Measurements from ENCODE around the gene TTLL11. TPM values are rescaled to one million over a fixed set of nuclear protein-coding genes. Genes with fewer than 3 reads are reported as not detected.

Gene TTLL11
- total RNA-seq, 4 donors from 2014 or later: 12.3 to 20.5 (median 15.3) TPM

DNA sequence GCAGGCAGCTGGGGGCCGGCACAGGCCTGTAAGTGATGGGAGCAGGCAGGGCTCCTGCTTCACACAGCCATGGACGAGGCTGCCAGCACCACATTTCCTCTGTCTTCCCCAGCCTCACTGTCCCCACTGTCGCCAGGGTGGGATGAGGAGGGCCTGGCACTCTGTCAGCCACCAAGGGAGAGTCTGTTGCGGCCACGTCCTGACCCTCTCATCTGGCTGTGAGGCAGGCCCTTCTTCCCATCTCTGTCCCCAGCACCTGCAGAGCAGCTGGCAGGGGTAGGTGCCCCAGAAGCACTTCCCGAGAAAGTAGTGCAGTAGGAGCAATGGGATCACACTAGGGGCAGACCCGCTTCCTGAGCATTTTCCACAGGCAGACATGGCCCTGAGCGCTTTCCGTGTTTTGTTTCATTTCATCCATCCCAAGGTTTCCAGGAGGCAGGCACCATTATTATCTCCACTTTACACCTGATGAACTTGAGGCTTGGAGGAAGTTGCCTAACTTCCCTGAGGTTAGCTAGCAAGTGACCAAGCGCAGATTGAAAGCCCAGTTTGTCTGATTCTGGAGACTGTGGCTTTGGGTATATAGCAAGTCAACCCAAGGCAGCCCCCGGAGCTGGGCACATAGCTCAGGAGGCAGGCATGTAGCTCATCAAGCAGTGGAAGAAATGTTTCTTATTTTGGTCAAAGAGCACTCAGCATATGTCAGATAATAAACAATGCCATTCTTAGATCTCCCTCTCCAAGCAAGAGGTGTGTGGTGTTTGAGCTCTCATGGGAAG, 239.3 kb downstream of the TTLL11 start:
- H3K27ac ChIP-seq: peak overlapping the region in 3 of 4 donors; percentile 61 to 71 (median 63)

DNA sequence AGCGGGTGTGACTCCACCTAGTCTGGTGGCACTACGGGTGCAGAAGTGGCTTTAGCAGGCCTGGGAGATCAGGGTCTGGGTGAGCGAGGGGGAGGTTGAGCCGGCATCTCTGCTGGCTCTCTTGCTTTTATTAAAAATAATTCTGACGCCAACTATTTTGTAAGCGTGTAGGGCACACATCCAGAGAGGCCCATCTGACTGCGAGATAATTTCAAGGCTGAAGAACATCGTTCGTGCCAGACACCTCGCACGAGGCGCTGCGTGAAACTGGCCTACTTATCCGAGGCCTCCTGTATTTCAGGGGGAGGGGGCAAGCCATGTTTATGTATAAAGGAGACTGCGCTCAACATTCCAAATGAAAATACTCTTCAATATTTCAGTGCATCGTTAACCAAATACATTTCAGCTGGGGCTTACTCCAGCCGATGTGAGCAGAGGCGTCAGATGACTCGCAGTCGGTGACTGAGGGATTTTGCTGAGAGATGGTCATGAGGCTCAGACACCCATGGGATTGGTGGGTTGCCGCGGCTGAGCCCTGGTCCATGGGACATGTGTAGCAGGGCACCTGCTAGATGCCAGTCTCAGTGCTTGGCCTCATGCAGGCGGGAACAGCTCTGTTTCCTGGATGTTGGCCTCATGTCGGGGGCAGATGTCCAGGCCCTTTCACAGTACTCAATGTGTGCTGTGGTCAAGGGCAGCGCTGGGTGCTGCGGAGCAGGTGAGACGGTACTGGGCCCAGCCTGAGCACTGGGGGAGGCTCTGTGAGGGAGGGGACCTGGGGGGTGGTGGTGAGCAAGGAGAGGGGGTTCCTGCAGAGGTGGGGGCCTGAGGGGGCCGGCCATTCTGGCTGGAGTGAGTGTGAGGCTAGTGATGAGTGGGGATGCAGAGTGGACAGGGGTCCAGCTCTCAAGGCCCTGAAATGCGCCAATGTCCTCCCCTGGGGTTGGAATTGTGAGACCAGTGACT, 240.2 kb downstream of the TTLL11 start:
- in situ Hi-C loops (cut with MboI; ENCODE audit: low sequenced_read_pairs in 4 of 4): no loop called here
- TF ChIP-seq, protein P1, sequence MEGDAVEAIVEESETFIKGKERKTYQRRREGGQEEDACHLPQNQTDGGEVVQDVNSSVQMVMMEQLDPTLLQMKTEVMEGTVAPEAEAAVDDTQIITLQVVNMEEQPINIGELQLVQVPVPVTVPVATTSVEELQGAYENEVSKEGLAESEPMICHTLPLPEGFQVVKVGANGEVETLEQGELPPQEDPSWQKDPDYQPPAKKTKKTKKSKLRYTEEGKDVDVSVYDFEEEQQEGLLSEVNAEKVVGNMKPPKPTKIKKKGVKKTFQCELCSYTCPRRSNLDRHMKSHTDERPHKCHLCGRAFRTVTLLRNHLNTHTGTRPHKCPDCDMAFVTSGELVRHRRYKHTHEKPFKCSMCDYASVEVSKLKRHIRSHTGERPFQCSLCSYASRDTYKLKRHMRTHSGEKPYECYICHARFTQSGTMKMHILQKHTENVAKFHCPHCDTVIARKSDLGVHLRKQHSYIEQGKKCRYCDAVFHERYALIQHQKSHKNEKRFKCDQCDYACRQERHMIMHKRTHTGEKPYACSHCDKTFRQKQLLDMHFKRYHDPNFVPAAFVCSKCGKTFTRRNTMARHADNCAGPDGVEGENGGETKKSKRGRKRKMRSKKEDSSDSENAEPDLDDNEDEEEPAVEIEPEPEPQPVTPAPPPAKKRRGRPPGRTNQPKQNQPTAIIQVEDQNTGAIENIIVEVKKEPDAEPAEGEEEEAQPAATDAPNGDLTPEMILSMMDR (IDR thresholded peaks at IDR 0.05 in 4 of 5, conservative IDR thresholded peaks at IDR 0.05 in 1 of 5): no peak
- TF ChIP-seq POLR2A (IDR thresholded peaks at IDR 0.05): peak in 1 of 2 donors; percentile 20
- intact Hi-C loops (cut with DNase I; ENCODE audit: low total_unique reads): loop anchor here (1.0 kb wide), 1 partner anchor 82 kb away; no protein-coding TSS in a partner anchor
- peak; percentile 77 to 87 for ATAC-seq
- Histone ChIP-seq H3K27me3 (no peaks in the 10 kb centered on the region), H3K27ac (peak overlapping the region; percentile 23 to 71 (median 62)), H3K4me3 (no peak overlapping the region), H3K9me3 (no peaks in the 10 kb centered on the region), H3K4me1 (peaks cover 11 to 14% of the 10 kb centered on the region in 2 donors), H3K36me3 (no peaks in the 10 kb centered on the region)
- DNase-seq: peak; percentile 52 to 73

More for the DNA sequence above, 239.3 kb downstream of the TTLL11 start:
- intact Hi-C loops (cut with DNase I; ENCODE audit: low total_unique reads) (loop anchor here (1.0 kb wide), 1 partner anchor 83 kb away; no protein-coding TSS in a partner anchor), in situ Hi-C loops (cut with MboI; ENCODE audit: low sequenced_read_pairs in 4 of 4) (no loop called here)
- no peaks in the 10 kb centered on the region for H3K27me3 ChIP-seq
- no peak for ATAC-seq
- no peaks in the 10 kb centered on the region for H3K9me3 ChIP-seq
- no peaks in the 10 kb centered on the region for H3K36me3 ChIP-seq
- DNase-seq: no peak
- H3K4me3 ChIP-seq: no peak overlapping the region
- TF ChIP-seq, protein P1 (IDR thresholded peaks at IDR 0.05 in 4 of 5, conservative IDR thresholded peaks at IDR 0.05 in 1 of 5): no peak
- TF ChIP-seq POLR2A (IDR thresholded peaks at IDR 0.05): no peak
- H3K4me1 ChIP-seq: peaks cover 11 to 14% of the 10 kb centered on the region in 2 donors

DNA sequence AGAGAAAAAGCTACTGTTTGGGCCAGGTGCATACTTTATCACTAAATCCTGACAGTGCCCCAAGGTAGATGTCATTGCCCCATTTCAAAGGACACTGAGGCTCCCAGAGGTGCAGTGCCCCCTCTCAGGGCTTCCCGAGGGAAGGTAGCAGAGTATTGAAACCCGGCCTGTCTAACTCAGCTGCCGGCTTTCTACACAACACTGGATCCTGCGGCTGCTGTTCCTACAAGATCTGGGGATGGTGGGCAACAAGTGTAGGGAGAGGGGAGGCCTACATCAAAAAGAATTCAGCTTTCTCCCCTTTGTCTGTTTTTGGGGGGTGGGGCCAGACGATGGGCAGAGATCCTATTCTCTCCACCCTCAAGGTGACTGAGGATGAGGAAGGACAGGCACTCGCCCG, 240.9 kb downstream of the TTLL11 start:
- TF ChIP-seq, protein P1 (IDR thresholded peaks at IDR 0.05 in 4 of 5, conservative IDR thresholded peaks at IDR 0.05 in 1 of 5): no peak
- no peak for TF ChIP-seq POLR2A (IDR thresholded peaks at IDR 0.05)
- ATAC-seq: no peak
- Histone ChIP-seq H3K27me3 (no peaks in the 10 kb centered on the region), H3K9me3 (no peaks in the 10 kb centered on the region), H3K4me1 (peaks cover 11 to 14% of the 10 kb centered on the region in 2 donors), H3K27ac (peak overlapping the region; percentile 23 to 71 (median 62)), H3K4me3 (no peak overlapping the region), H3K36me3 (no peaks in the 10 kb centered on the region)
- no peak for DNase-seq
- in situ Hi-C loops (cut with MboI; ENCODE audit: low sequenced_read_pairs in 4 of 4) (no loop called here), intact Hi-C loops (cut with DNase I; ENCODE audit: low total_unique reads) (no loop called here)

DNA sequence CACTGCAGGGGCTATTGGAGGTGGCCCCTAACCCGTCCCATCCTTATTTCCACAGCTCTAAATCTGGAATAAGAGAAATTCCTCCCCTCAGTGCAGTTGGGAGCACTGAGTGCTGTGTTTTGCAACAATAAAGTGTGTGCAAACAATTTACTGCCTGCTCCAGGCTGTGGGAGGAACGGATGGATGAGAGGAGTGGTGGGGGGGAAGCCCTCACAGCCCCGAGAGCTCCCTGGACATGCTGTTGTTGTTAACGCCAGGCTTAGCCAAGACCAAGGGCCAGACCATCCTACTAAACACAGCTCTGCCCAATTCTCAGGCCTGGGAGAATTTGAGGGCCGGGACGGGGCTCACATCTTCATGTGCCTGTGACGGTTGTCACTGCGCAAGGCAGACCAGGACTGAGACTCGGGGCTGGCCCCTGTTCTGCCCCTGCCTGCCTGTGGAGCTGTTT, 241.4 kb downstream of the TTLL11 start:
- ATAC-seq: no peak
- intact Hi-C loops (cut with DNase I; ENCODE audit: low total_unique reads): no loop called here
- H3K4me1 ChIP-seq: peaks cover 11 to 14% of the 10 kb centered on the region in 2 donors
- H3K4me3 ChIP-seq: no peak overlapping the region
- no peaks in the 10 kb centered on the region for H3K27me3 ChIP-seq
- in situ Hi-C loops (cut with MboI; ENCODE audit: low sequenced_read_pairs in 4 of 4): no loop called here
- TF ChIP-seq, protein P1 (IDR thresholded peaks at IDR 0.05 in 4 of 5, conservative IDR thresholded peaks at IDR 0.05 in 1 of 5): no peak
- no peak for TF ChIP-seq POLR2A (IDR thresholded peaks at IDR 0.05)
- peak overlapping the region in 3 of 4 donors; percentile 23 to 61 (median 23) for H3K27ac ChIP-seq
- H3K9me3 ChIP-seq: no peaks in the 10 kb centered on the region
- no peak for DNase-seq
- H3K36me3 ChIP-seq: no peaks in the 10 kb centered on the region
